HEK293 (cell line): ENCODE measurements around the gene GPLD1.

Experiments
- ZFP41 ChIP-seq: fragments of 450-650 bp; formaldehyde crosslinking; IDR thresholded peaks from 2 replicates; pipeline ENCODE4 v1.5.1; 2016; ENCODE audit warnings: missing biosample characterization, missing genetic modification characterization, borderline replicate concordance
- ZNF239 ChIP-seq: fragments of 450-650 bp; formaldehyde crosslinking; IDR thresholded peaks from 2 replicates; pipeline ENCODE4 v1.5.1; 2016; ENCODE audit warnings: missing biosample characterization, missing genetic modification characterization
- ZNF768 ChIP-seq: fragments of 450-650 bp; formaldehyde crosslinking; IDR thresholded peaks from 2 replicates; pipeline ENCODE4 v1.5.1; 2018; ENCODE audit warnings: missing biosample characterization, mild to moderate bottlenecking, missing genetic modification characterization
- TF ChIP-seq, protein P1 (sequence below): fragments of 450-650 bp; formaldehyde crosslinking; IDR thresholded peaks from 2 replicates; pipeline ENCODE4 v1.5.1; 2016; ENCODE audit warnings: missing biosample characterization, missing genetic modification characterization
- TF ChIP-seq, protein P2 (sequence below): fragments of 450-650 bp; formaldehyde crosslinking; IDR thresholded peaks from 2 replicates; pipeline ENCODE4 v1.5.1; 2016; ENCODE audit warnings: missing biosample characterization, missing genetic modification characterization

DNA sequence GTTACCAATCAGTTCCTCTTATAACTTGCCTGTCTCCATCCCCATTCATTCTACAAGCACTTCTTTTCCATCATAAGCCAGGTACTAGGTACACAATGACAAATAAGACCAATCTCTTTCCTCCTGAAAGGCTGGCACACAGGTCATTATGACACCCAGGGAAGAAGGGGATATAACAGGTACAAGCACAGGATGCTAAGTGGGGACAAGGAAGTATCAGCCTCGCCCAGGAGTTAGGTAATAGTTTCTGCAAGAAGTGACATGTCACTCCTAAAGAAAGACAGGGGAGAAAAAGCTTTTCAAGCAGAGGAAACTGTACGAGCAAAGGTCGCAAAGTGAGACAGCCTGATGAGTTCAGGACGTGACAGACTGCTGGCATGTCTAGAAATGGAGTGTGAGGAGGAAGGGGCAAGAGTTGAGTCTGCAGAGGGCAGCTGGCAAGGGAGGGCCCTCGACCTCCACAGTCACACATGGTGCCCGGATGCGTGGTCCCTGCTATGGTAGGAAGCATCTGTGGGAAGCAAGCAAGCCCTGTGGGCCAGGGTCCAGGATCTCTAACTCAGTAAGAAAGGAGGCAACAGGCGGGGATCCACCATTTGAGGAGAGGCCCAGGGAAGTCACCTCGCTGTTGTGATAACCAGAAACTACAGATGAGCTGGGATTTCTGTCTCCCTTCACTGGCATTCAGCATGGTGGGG lies 40.4 kb downstream of the GPLD1 start:
- TF ChIP-seq, protein P1, sequence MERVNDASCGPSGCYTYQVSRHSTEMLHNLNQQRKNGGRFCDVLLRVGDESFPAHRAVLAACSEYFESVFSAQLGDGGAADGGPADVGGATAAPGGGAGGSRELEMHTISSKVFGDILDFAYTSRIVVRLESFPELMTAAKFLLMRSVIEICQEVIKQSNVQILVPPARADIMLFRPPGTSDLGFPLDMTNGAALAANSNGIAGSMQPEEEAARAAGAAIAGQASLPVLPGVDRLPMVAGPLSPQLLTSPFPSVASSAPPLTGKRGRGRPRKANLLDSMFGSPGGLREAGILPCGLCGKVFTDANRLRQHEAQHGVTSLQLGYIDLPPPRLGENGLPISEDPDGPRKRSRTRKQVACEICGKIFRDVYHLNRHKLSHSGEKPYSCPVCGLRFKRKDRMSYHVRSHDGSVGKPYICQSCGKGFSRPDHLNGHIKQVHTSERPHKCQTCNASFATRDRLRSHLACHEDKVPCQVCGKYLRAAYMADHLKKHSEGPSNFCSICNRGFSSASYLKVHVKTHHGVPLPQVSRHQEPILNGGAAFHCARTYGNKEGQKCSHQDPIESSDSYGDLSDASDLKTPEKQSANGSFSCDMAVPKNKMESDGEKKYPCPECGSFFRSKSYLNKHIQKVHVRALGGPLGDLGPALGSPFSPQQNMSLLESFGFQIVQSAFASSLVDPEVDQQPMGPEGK (tag by site-specific recombination) = no peak
- TF ChIP-seq ZNF239 (tag by site-specific recombination) (no peak), ZNF768 (no peak), ZFP41 (tag by site-specific recombination) (no peak)
- TF ChIP-seq, protein P2, sequence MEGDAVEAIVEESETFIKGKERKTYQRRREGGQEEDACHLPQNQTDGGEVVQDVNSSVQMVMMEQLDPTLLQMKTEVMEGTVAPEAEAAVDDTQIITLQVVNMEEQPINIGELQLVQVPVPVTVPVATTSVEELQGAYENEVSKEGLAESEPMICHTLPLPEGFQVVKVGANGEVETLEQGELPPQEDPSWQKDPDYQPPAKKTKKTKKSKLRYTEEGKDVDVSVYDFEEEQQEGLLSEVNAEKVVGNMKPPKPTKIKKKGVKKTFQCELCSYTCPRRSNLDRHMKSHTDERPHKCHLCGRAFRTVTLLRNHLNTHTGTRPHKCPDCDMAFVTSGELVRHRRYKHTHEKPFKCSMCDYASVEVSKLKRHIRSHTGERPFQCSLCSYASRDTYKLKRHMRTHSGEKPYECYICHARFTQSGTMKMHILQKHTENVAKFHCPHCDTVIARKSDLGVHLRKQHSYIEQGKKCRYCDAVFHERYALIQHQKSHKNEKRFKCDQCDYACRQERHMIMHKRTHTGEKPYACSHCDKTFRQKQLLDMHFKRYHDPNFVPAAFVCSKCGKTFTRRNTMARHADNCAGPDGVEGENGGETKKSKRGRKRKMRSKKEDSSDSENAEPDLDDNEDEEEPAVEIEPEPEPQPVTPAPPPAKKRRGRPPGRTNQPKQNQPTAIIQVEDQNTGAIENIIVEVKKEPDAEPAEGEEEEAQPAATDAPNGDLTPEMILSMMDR (tag by site-specific recombination) = no peak
